GM12878 (cell line): Measurements from ENCODE around the gene LRIT2. TPM values are rescaled to one million over a fixed set of nuclear protein-coding genes. Genes with fewer than 3 reads are reported as not detected.

ENCODE experiments used
- ATAC-seq: fragments of 200-7000 bp; cut with Tn5 transposase; 3 replicates; pipeline ENCODE4 v1.9.1; 2020; ENCODE audit warnings: mild to moderate bottlenecking, moderate library complexity
- BruUV-seq: library from RNA; stranded (reverse); fragments of 400-500 nt; replicated peaks from 2 replicates; lab custom pipeline; 2021; lab: Mats Ljungman, UMichigan
- CTCF ChIA-PET: fragments of 300-600 bp; sonication (Branson Sonifier 250); formaldehyde crosslinking; extraction: SDS; loops from one replicate; lab custom pipeline; 2021; ENCODE audit warnings: inconsistent platforms; lab: Yijun Ruan, JAX
- POLR2A ChIA-PET: fragments of 350-600 bp; formaldehyde crosslinking; extraction: SDS; loops from one replicate; lab custom pipeline; 2021; ENCODE audit warnings: inconsistent platforms; lab: Charles Lee
- RAD21 ChIA-PET: fragments of 300-600 bp; sonication (Branson Sonifier 250); formaldehyde crosslinking; loops from one replicate; lab custom pipeline; 2023; ENCODE audit warnings: antibody characterized with exemption; ENCODE audit not compliant: unreplicated experiment; lab: Charles Lee
- SMC1A ChIA-PET: fragments of 300-600 bp; sonication (Branson Sonifier 250); formaldehyde crosslinking; loops from one replicate; lab custom pipeline; 2023; ENCODE audit not compliant: unreplicated experiment, uncharacterized antibody; lab: Charles Lee
- DNase-seq: peaks from one replicate; pipeline ENCODE4 v3.0.0-alpha.2; 2011; ENCODE audit warnings: low read depth, low spot score
- FAIRE-seq: peaks from 3 replicates; lab custom pipeline; 2011; peaks lifted over from hg19 to GRCh38; lab: Jason Lieb, UNC
- H2AFZ ChIP-seq: 2 replicates; pipeline ENCODE4 v1.6.0; 2011; ENCODE audit warnings: low read depth, low read length, control low read depth; ENCODE audit not compliant: control insufficient read depth
- H3K27ac ChIP-seq: 2 replicates; pipeline ENCODE4 v1.5.1; 2011; ENCODE audit warnings: control low read depth; ENCODE audit not compliant: control insufficient read depth, insufficient read depth
- H3K27me3 ChIP-seq, 2 experiments: replicated peaks in 1 of 2; 2 replicates each; pipeline versions ENCODE4 v1.6.0 to v1.6.1; 2011; ENCODE audit warnings: low read length in 1 of 2; ENCODE audit not compliant: control insufficient read depth in 2 of 2, insufficient read depth in 2 of 2
- H3K36me3 ChIP-seq, 2 experiments: 2 replicates each; pipeline ENCODE4 v1.5.1; 2011; ENCODE audit warnings: low read length in 1 of 2; ENCODE audit not compliant: control insufficient read depth in 2 of 2, insufficient read depth in 2 of 2
- H3K4me1 ChIP-seq: 2 replicates; pipeline ENCODE4 v1.6.1; 2011; ENCODE audit warnings: mild to moderate bottlenecking, low read length, moderate library complexity, mixed read lengths; ENCODE audit not compliant: control insufficient read depth, insufficient read depth
- H3K4me2 ChIP-seq: 2 replicates; pipeline ENCODE4 v1.6.0; 2011; ENCODE audit warnings: control low read depth; ENCODE audit not compliant: control insufficient read depth, insufficient read depth
- H3K4me3 ChIP-seq: fragments of 200-600 bp; sonication (generic); 2 replicates; pipeline ENCODE4 v1.5.1; 2016
- H3K79me2 ChIP-seq: 2 replicates; pipeline ENCODE4 v1.6.0; 2011; ENCODE audit warnings: low read length; ENCODE audit not compliant: control insufficient read depth, insufficient read depth
- H3K9ac ChIP-seq: 2 replicates; pipeline ENCODE4 v1.8.0; 2011; ENCODE audit warnings: low read length, control low read depth, mixed read lengths; ENCODE audit not compliant: control insufficient read depth, insufficient read depth
- H3K9me3 ChIP-seq: replicated peaks from 3 replicates; pipeline ENCODE4 v1.5.1; 2011; ENCODE audit warnings: mild to moderate bottlenecking, low read length; ENCODE audit not compliant: control insufficient read depth, insufficient read depth
- H4K20me1 ChIP-seq: 2 replicates; pipeline ENCODE4 v1.6.0; 2011; ENCODE audit not compliant: control insufficient read depth, insufficient read depth
- ASH2L ChIP-seq: fragments of 300-600, 200-600 bp; sonication (generic); IDR thresholded peaks from 2 replicates; pipeline ENCODE4 v1.6.1; 2017; ENCODE audit warnings: low read depth, mild to moderate bottlenecking, borderline replicate concordance
- BACH1 ChIP-seq: fragments of 450-650 bp; IDR thresholded peaks from 2 replicates; pipeline ENCODE4 v1.6.1; 2017; ENCODE audit warnings: mild to moderate bottlenecking, borderline replicate concordance
- BRCA1 ChIP-seq: IDR thresholded peaks from 2 replicates; pipeline ENCODE4 v1.6.1; 2011; ENCODE audit warnings: low read depth, low read length, improper control_type of control experiment
- CEBPZ ChIP-seq: fragments of 150-350 bp; IDR thresholded peaks from 2 replicates; pipeline ENCODE4 v1.6.1; 2016; ENCODE audit warnings: low read depth, low read length
- CTCF ChIP-seq, 3 experiments: IDR thresholded peaks in 2 of 3; conservative IDR thresholded peaks in 1 of 3; 2 replicates each; pipeline ENCODE4 v1.5.1; 2011; ENCODE audit warnings: low read depth in 3 of 3, low read length in 3 of 3, mild to moderate bottlenecking in 3 of 3, control low read depth in 2 of 3, moderate library complexity in 2 of 3, inconsistent platforms in 1 of 3, mixed read lengths in 1 of 3; ENCODE audit not compliant: control insufficient read depth in 2 of 3, insufficient read depth in 1 of 3; ENCODE audit errors: extremely low read depth in 1 of 3
- EGR1 ChIP-seq, 2 experiments: IDR thresholded peaks; 1 replicate in 1 of 2; 2 replicates in 1 of 2; pipeline ENCODE4 v1.6.1; 2011 to 2012; ENCODE audit warnings: low read depth in 2 of 2, low read length in 2 of 2, borderline replicate concordance in 1 of 2, mild to moderate bottlenecking in 1 of 2, moderate library complexity in 1 of 2
- MEF2B ChIP-seq: fragments of 450-650 bp; IDR thresholded peaks from 2 replicates; pipeline ENCODE4 v1.6.1; 2018; ENCODE audit warnings: mild to moderate bottlenecking, moderate library complexity; ENCODE audit not compliant: partially characterized antibody, poor library complexity, severe bottlenecking
- NFXL1 ChIP-seq: fragments of 450-650 bp; IDR thresholded peaks from 2 replicates; pipeline ENCODE4 v1.6.1; 2017; ENCODE audit warnings: antibody characterized with exemption, mild to moderate bottlenecking, borderline replicate concordance
- PBX3 ChIP-seq: IDR thresholded peaks from 2 replicates; pipeline ENCODE4 v1.6.1; 2011; ENCODE audit warnings: mild to moderate bottlenecking, low read depth, low read length, moderate library complexity; ENCODE audit not compliant: insufficient replicate concordance
- RBBP5 ChIP-seq: fragments of 200-600 bp; sonication (generic); conservative IDR thresholded peaks from 2 replicates; pipeline ENCODE4 v1.6.1; 2016
- SMC3 ChIP-seq: IDR thresholded peaks from 2 replicates; pipeline ENCODE4 v1.6.1; 2011; ENCODE audit warnings: low read length, improper control_type of control experiment, borderline replicate concordance
- SREBF1 ChIP-seq: IDR thresholded peaks from 2 replicates; pipeline ENCODE4 v1.6.1; 2012; ENCODE audit warnings: mild to moderate bottlenecking, low read length
- STAT1 ChIP-seq: fragments of 450-650 bp; conservative IDR thresholded peaks from 2 replicates; pipeline ENCODE4 v1.6.1; 2014; ENCODE audit warnings: antibody characterized with exemption, mild to moderate bottlenecking
- SUPT20H ChIP-seq: IDR thresholded peaks from 2 replicates; pipeline ENCODE4 v1.6.1; 2011; ENCODE audit warnings: low read depth, mild to moderate bottlenecking, low read length, moderate library complexity, borderline replicate concordance; ENCODE audit not compliant: control insufficient read depth
- USF1 ChIP-seq: IDR thresholded peaks from 2 replicates; pipeline ENCODE4 v1.6.1; 2011; ENCODE audit warnings: borderline replicate concordance, low read depth, mild to moderate bottlenecking, moderate library complexity, mixed read lengths, low read length; ENCODE audit not compliant: insufficient read depth; ENCODE audit errors: extremely low read length
- WGBS: methylation state at CpG from one replicate; pipeline ENCODE4 v1.1.6; 2016; ENCODE audit warnings: low lambda C conversion rate; ENCODE audit not compliant: insufficient replicate concordance, insufficient coverage; ENCODE audit errors: missing lambda C conversion rate; 5-methylcytosine and 5-hydroxymethylcytosine counted together
- in situ Hi-C: fragments of 300-500 bp; cut with MboI; formaldehyde crosslinking; loops from 9 replicates; pipeline ENCODE4 v1.14.3; 2018; ENCODE audit warnings: mixed read lengths
- intact Hi-C: fragments of 100-400 bp; cut with micrococcal nuclease; formaldehyde crosslinking; loops from one replicate; pipeline ENCODE4 v1.14.2; 2022; ENCODE audit not compliant: unreplicated experiment
- polyA plus RNA-seq, 11 experiments: library from polyadenylated mRNA; depleted of rRNA in 4 of 11; unstranded in 6 of 11; stranded (reverse) in 5 of 11; fragments of >200 nt; fragmentation: Nextera tagmentation in 4 of 11; fragmentation: Illumina TruSeq in 1 of 11; extraction: Ambion mirVana in 4 of 11; extraction: Trizol in 1 of 11; gene quantifications; 1 replicate in 1 of 11; 2 replicates in 10 of 11; pipeline versions ENCODE4 v1.2.1 to v1.2.3, GENCODE V29; 2011 to 2016; ENCODE audit warnings: inconsistent platforms in 2 of 11, missing spikeins in 2 of 11, low read depth in 1 of 11
- total RNA-seq, 4 experiments: library from RNA; depleted of rRNA in 3 of 4; stranded (reverse); fragments of >200 nt in 3 of 4; fragmentation: Illumina TruSeq in 1 of 4; extraction: Trizol in 1 of 4; gene quantifications; 2 replicates each; pipeline versions ENCODE4 v1.2.1 to v1.2.3, GENCODE V29; 2013 to 2021

The LRIT2 gene
- total and polyA plus RNA-seq, 10 of the 15 experiments (the other 5 are each of a cell fraction or from before 2014, with no cell fraction given): not detected

- Histone ChIP-seq H3K9me3 (no peaks in the 10 kb centered on the region), H3K9ac (no peak overlapping the region), H4K20me1 (no peaks in the 10 kb centered on the region), H3K4me1 (no peaks in the 10 kb centered on the region), H3K27ac (no peak overlapping the region), H3K36me3 (no peaks in the 10 kb centered on the region), H3K79me2 (no peaks in the 10 kb centered on the region), H3K4me3 (no peak overlapping the region), H2AFZ (no peak overlapping the region), H3K4me2 (no peak overlapping the region), H3K27me3 (no peaks in the 10 kb centered on the region; a peak in 3 of 4 replicates)
- ChIA-PET CTCF (interaction anchor here (1.0 to 28.3 kb wide), 6 partner anchors 13 to 142 kb away, joined by 3 to 788 read pairs (median 3); partner anchors contain the start of genes GHITM and GPR15LG), POLR2A (no interaction called here), SMC1A (interaction anchor here (0.7 to 15.0 kb wide), 9 partner anchors 14 to 57 kb away, joined by 3 to 155 read pairs (median 5); no protein-coding TSS in a partner anchor), RAD21 (interaction anchor here (0.6 to 3.6 kb wide), 7 partner anchors 28 to 62 kb away, joined by 3 to 74 read pairs (median 3); partner anchors contain the start of genes GHITM and GPR15LG)
- no peak for FAIRE-seq
- WGBS: 22% methylated on average over 6 of the region's 6 CpGs
- in situ Hi-C loops (loop anchor here (10.0 kb wide), 1 partner anchor 56 kb away; no protein-coding TSS in a partner anchor), intact Hi-C loops (no loop called here)
- BruUV-seq: no TSS peak
- ATAC-seq: peak; percentile 18
- no peak for DNase-seq
- TF ChIP-seq BACH1 (no peak), PBX3 (no peak), SREBF1 (no peak), CEBPZ (no peak), RBBP5 (no peak), STAT1 (no peak), BRCA1 (no peak), USF1 (no peak), ASH2L (no peak), SUPT20H (no peak), CTCF (IDR thresholded peaks at IDR 0.05 in 2 of 3, conservative IDR thresholded peaks at IDR 0.05 in 1 of 3; ENCODE audit: control insufficient read depth in 2 of 3, extremely low read depth in 1 of 3, insufficient read depth in 1 of 3, low read depth in 3 of 3, low read length in 3 of 3) (peak; percentile 3 to 28 (median 19); a peak in 3 of 6 replicates), EGR1 (IDR thresholded peaks at IDR 0.05; ENCODE audit: borderline replicate concordance in 1 of 2, low read depth in 2 of 2, low read length in 2 of 2) (no peak), MEF2B (peak; percentile 40), SMC3 (peak; percentile 30; the same call in 1 of the 2 replicates), NFXL1 (no peak)
These were observed 24.1 kb downstream of the LRIT2 start for GRCh38 chr10:84201244-84201606.
